Naive thymus-derived CD4-positive, alpha-beta T cell (primary cell): ENCODE measurements around the gene IGLL5. TPM values are rescaled to one million over a fixed set of nuclear protein-coding genes. Genes with fewer than 3 reads are reported as not detected.

Experiments
- ATAC-seq: fragments of 150-1000 bp; cut with Tn5 transposase; 2 replicates; pipeline ENCODE4 v1.10.0; 2021; ENCODE audit warnings: mild to moderate bottlenecking, moderate library complexity
- CTCF ChIA-PET: fragments of 350-600 bp; sonication (Branson Sonifier 250); formaldehyde crosslinking; loops from one replicate; lab custom pipeline; 2021; ENCODE audit warnings: antibody characterized with exemption; lab: Charles Lee
- POLR2A ChIA-PET: fragments of 350-600 bp; sonication (Branson Sonifier 250); formaldehyde crosslinking; loops from one replicate; lab custom pipeline; 2021; ENCODE audit warnings: antibody characterized with exemption, inconsistent platforms; lab: Charles Lee
- DNase-seq, 9 donors: peaks; one replicate each; pipeline versions ENCODE4 v3.0.0 to v3.0.0-alpha.2; 2020 to 2022; ENCODE audit warnings: mixed read lengths in 1 of 9
- H3K27ac ChIP-seq: one replicate; pipeline ENCODE4 v1.7.0; 2013; ENCODE audit warnings: mild to moderate bottlenecking, low read depth, low read length, moderate library complexity
- H3K27me3 ChIP-seq, 2 donors: one replicate each; pipeline ENCODE4 v1.7.0; 2013; ENCODE audit warnings: low read length in 2 of 2, mild to moderate bottlenecking in 2 of 2, moderate library complexity in 2 of 2; ENCODE audit not compliant: control insufficient read depth in 2 of 2, insufficient read depth in 2 of 2
- H3K36me3 ChIP-seq, 3 experiments: 1 replicate in 2 of 3; 2 replicates in 1 of 3; pipeline ENCODE4 v1.7.0; 2013; ENCODE audit warnings: low read length in 3 of 3, mild to moderate bottlenecking in 3 of 3, moderate library complexity in 1 of 3; ENCODE audit not compliant: insufficient read depth in 3 of 3, control insufficient read depth in 2 of 3
- H3K4me1 ChIP-seq, 2 donors: one replicate each; pipeline ENCODE4 v1.7.0; 2013; ENCODE audit warnings: low read length in 2 of 2, mild to moderate bottlenecking in 2 of 2, moderate library complexity in 1 of 2; ENCODE audit not compliant: control insufficient read depth in 2 of 2, insufficient read depth in 2 of 2
- H3K4me3 ChIP-seq: 2 replicates; pipeline ENCODE4 v1.7.0; 2013; ENCODE audit warnings: mild to moderate bottlenecking, low read length
- H3K9me3 ChIP-seq, 3 experiments: 1 replicate in 2 of 3; 2 replicates in 1 of 3; pipeline ENCODE4 v1.7.0; 2013; ENCODE audit warnings: low read length in 3 of 3; ENCODE audit not compliant: control insufficient read depth in 2 of 3
- H3K27ac Mint-ChIP-seq, 9 donors: one replicate each; pipeline ENCODE4 v1.8.0; 2020 to 2022; ENCODE audit warnings: mixed read lengths in 9 of 9, mild to moderate bottlenecking in 8 of 9, moderate library complexity in 5 of 9, inconsistent platforms in 2 of 9
- H3K27me3 Mint-ChIP-seq, 5 donors: one replicate each; pipeline ENCODE4 v1.8.0; 2021 to 2022; ENCODE audit warnings: mixed read lengths in 5 of 5, mild to moderate bottlenecking in 1 of 5
- H3K36me3 Mint-ChIP-seq, 5 donors: one replicate each; pipeline ENCODE4 v1.8.0; 2020 to 2022; ENCODE audit warnings: mixed read lengths in 5 of 5, mild to moderate bottlenecking in 3 of 5, inconsistent platforms in 1 of 5
- H3K4me1 Mint-ChIP-seq, 7 donors: one replicate each; pipeline ENCODE4 v1.8.0; 2020 to 2022; ENCODE audit warnings: mixed read lengths in 7 of 7, mild to moderate bottlenecking in 3 of 7, inconsistent platforms in 1 of 7
- H3K4me3 Mint-ChIP-seq, 10 donors: one replicate each; pipeline ENCODE4 v1.8.0; 2020 to 2022; ENCODE audit warnings: mild to moderate bottlenecking in 10 of 10, mixed read lengths in 10 of 10, moderate library complexity in 6 of 10, inconsistent platforms in 2 of 10
- H3K9me3 Mint-ChIP-seq, 11 donors: one replicate each; pipeline ENCODE4 v1.8.0; 2020 to 2022; ENCODE audit warnings: mixed read lengths in 11 of 11, mild to moderate bottlenecking in 4 of 11, inconsistent platforms in 1 of 11, moderate library complexity in 1 of 11
- intact Hi-C, 2 donors: fragments of 100-400 bp; cut with micrococcal nuclease; formaldehyde crosslinking; loops; one replicate each; pipeline ENCODE4 v1.15.1; 2023
- polyA plus RNA-seq, 2 donors: library from polyadenylated mRNA; unstranded; fragments of 300-500 nt; fragmentation: Illumina TruSeq; gene quantifications; one replicate each; pipeline ENCODE4 v1.2.3, GENCODE V29; 2021
- total RNA-seq, 6 experiments: library from RNA in 5 of 6; stranded (reverse) in 5 of 6; gene quantifications; 1 replicate in 5 of 6; 2 replicates in 1 of 6; pipeline ENCODE4 v1.2.3 and lab custom pipeline; 2021 to 2026

IGLL5 gene
- total and polyA plus RNA-seq, 7 experiments from 2014 or later, result 0.53 to 16.0 (median 12.3) TPM; not detected in 4

GRCh38 chr22:22888571-22889353 lies 1.1 kb downstream of the IGLL5 start:
- ATAC-seq (no peak), DNase-seq (peak in 1 of 9 donors; percentile 16)
- peaks cover 0 to 1% (median 0%) of the 10 kb centered on the region in 11 donors for H3K9me3 Mint-ChIP-seq
- Histone ChIP-seq H3K4me1 (no peaks in the 10 kb centered on the region), H3K9me3 (no peaks in the 10 kb centered on the region), H3K4me3 (no peak overlapping the region), H3K27me3 (no peaks in the 10 kb centered on the region), H3K27ac (no peak overlapping the region), H3K36me3 (no peaks in the 10 kb centered on the region)
- ChIA-PET CTCF (interaction anchor here (0.7 kb wide), 1 partner anchor 100 kb away, joined by 3 read pairs; no protein-coding TSS in a partner anchor), POLR2A (no interaction called here)
- H3K27me3 Mint-ChIP-seq, result peaks cover 4 to 47% (median 9%) of the 10 kb centered on the region in 5 donors
- no peak overlapping the region for H3K27ac Mint-ChIP-seq
- no peaks in the 10 kb centered on the region for H3K36me3 Mint-ChIP-seq
- peak overlapping the region in 1 of 10 donors; percentile 10 for H3K4me3 Mint-ChIP-seq
- H3K4me1 Mint-ChIP-seq, result peaks cover 0 to 9% (median 0%) of the 10 kb centered on the region in 7 donors
- intact Hi-C loops, result no loop called here

DNA sequence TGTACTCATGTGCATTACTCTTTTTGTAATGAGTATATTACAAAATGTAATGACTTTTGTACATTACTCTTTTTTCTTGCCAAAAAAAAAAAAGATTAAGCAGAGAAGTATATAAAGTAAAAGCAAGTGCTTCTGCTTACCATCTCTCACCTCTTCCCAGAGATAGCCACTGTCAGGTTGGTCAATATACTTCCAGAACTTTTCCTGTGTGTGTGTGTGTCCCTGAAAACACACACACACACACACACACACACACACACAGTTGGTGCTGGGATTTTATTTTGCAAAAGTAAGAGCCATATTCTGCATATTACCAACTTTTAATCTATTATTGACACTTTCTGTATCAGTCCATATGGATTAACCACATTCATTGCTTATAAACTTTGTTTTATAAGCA lies 2.5 kb downstream of the IGLL5 start:
- Histone ChIP-seq H3K4me3 (no peak overlapping the region), H3K27me3 (no peaks in the 10 kb centered on the region), H3K9me3 (no peaks in the 10 kb centered on the region), H3K36me3 (no peaks in the 10 kb centered on the region), H3K27ac (no peak overlapping the region), H3K4me1 (no peaks in the 10 kb centered on the region)
- peaks cover 0 to 3% (median 0%) of the 10 kb centered on the region in 7 donors for H3K4me1 Mint-ChIP-seq
- DNase-seq, result no peak
- ChIA-PET POLR2A (no interaction called here), CTCF (no interaction called here)
- H3K27ac Mint-ChIP-seq, result no peak overlapping the region
- H3K36me3 Mint-ChIP-seq, result no peaks in the 10 kb centered on the region
- peaks cover 0 to 1% (median 0%) of the 10 kb centered on the region in 11 donors for H3K9me3 Mint-ChIP-seq
- H3K27me3 Mint-ChIP-seq, result peaks cover 4 to 50% (median 18%) of the 10 kb centered on the region in 5 donors
- no peak for ATAC-seq
- H3K4me3 Mint-ChIP-seq, result no peak overlapping the region
- intact Hi-C loops, result no loop called here

DNA sequence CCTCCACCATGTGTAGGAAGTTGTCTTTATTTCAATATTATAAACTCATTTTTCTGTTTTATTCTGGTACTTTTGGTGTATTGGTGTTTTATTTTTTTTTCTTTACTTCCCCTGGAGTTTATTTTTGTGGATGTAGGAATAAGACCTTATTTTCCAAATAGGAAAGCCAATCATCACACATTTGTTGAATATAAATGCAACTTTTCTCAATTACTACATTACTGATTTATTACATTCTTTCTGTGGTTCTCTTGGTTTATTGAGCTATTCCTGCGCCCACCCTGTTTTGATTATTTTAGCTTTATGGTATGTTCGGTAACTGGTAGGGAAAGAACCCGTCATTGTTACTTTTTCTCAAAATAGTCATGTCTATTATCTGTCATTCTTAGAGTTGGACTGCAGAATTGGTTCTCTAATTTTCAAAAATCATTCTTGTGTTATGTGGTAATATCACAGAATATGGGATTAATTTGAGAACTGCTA lies 3.6 kb downstream of the IGLL5 start:
- H3K27me3 ChIP-seq, result no peaks in the 10 kb centered on the region
- peaks cover 0 to 3% (median 0%) of the 10 kb centered on the region in 7 donors for H3K4me1 Mint-ChIP-seq
- H3K4me3 Mint-ChIP-seq, result no peak overlapping the region
- CTCF ChIA-PET, result no interaction called here
- H3K27ac ChIP-seq, result no peak overlapping the region
- peaks cover 4 to 48% (median 19%) of the 10 kb centered on the region in 5 donors for H3K27me3 Mint-ChIP-seq
- H3K4me1 ChIP-seq, result no peaks in the 10 kb centered on the region
- intact Hi-C loops, result no loop called here
- no peak overlapping the region for H3K27ac Mint-ChIP-seq
- no peaks in the 10 kb centered on the region for H3K36me3 Mint-ChIP-seq
- no peaks in the 10 kb centered on the region for H3K9me3 ChIP-seq
- POLR2A ChIA-PET, result no interaction called here
- ATAC-seq (no peak), DNase-seq (no peak)
- H3K36me3 ChIP-seq, result no peaks in the 10 kb centered on the region
- H3K9me3 Mint-ChIP-seq, result peaks cover 0 to 1% (median 0%) of the 10 kb centered on the region in 11 donors
- H3K4me3 ChIP-seq, result no peak overlapping the region

- CTCF ChIA-PET, result no interaction called here
- Histone ChIP-seq H3K4me3 (no peak overlapping the region), H3K27ac (no peak overlapping the region), H3K9me3 (no peaks in the 10 kb centered on the region), H3K36me3 (no peaks in the 10 kb centered on the region), H3K4me1 (no peaks in the 10 kb centered on the region), H3K27me3 (no peaks in the 10 kb centered on the region)
- intact Hi-C loops, result no loop called here
- Mint-ChIP-seq H3K9me3 (peaks cover 0 to 3% (median 0%) of the 10 kb centered on the region in 11 donors), H3K27me3 (peaks cover 4 to 44% (median 19%) of the 10 kb centered on the region in 5 donors), H3K4me3 (no peak overlapping the region), H3K4me1 (peaks cover 0 to 3% (median 0%) of the 10 kb centered on the region in 7 donors), H3K36me3 (no peaks in the 10 kb centered on the region), H3K27ac (no peak overlapping the region)
- DNase-seq (no peak), ATAC-seq (no peak)
- POLR2A ChIA-PET, result no interaction called here
These were observed 4.8 kb downstream of the IGLL5 start for GRCh38 chr22:22892096-22893052.

GRCh38 chr22:22893077-22893805 lies 5.6 kb downstream of the IGLL5 start:
- H3K27me3 Mint-ChIP-seq, result peaks cover 4 to 49% (median 19%) of the 10 kb centered on the region in 5 donors
- peaks cover 0 to 3% (median 0%) of the 10 kb centered on the region in 11 donors for H3K9me3 Mint-ChIP-seq
- ChIA-PET CTCF (interaction anchor here (1.9 kb wide), 1 partner anchor 9 kb away, joined by 6 read pairs; no protein-coding TSS in a partner anchor), POLR2A (no interaction called here)
- Histone ChIP-seq H3K9me3 (no peaks in the 10 kb centered on the region), H3K27me3 (no peaks in the 10 kb centered on the region), H3K4me1 (no peaks in the 10 kb centered on the region), H3K27ac (no peak overlapping the region), H3K4me3 (no peak overlapping the region), H3K36me3 (no peaks in the 10 kb centered on the region)
- ATAC-seq (no peak), DNase-seq (no peak)
- no peaks in the 10 kb centered on the region for H3K36me3 Mint-ChIP-seq
- H3K27ac Mint-ChIP-seq, result no peak overlapping the region
- intact Hi-C loops, result no loop called here
- H3K4me3 Mint-ChIP-seq, result no peak overlapping the region
- H3K4me1 Mint-ChIP-seq, result peaks cover 0 to 3% (median 0%) of the 10 kb centered on the region in 7 donors
